ENCODE measurements around the gene GRID1.

Gene GRID1

DNA sequence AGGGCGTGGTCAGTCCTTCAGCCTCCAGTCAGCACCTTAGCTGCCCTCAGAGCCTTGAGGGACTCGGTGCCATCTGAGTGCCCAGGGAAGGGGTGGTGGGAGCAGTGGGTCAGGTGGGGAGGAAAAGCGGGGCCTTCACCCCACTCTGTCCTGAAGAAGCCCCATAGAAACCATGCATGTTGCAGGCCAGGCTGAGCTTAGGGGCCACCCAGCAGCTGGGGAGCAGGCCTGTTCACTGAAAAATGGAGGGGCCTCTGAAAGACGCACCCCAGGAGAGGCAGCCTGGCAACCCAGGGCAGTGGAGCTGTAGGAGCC lies 144.3 kb downstream of the GRID1 start:
- Histone ChIP-seq H3K4me2 (peak overlapping the region; percentile 34), H3K9ac (no peak overlapping the region), H3K4me3 (no peak overlapping the region), H3K4me1 (peaks cover 27% of the 10 kb centered on the region), H3K27ac (peak overlapping the region; percentile 30; the same call in 1 of the 2 replicates), H4K20me1 (no peaks in the 10 kb centered on the region), H3K27me3 (no peaks in the 10 kb centered on the region), H3K9me3 (no peaks in the 10 kb centered on the region), H3K36me3 (no peaks in the 10 kb centered on the region)
- no peak for TF ChIP-seq Cebpa-rat (IDR thresholded peaks at IDR 0.05)

DNA sequence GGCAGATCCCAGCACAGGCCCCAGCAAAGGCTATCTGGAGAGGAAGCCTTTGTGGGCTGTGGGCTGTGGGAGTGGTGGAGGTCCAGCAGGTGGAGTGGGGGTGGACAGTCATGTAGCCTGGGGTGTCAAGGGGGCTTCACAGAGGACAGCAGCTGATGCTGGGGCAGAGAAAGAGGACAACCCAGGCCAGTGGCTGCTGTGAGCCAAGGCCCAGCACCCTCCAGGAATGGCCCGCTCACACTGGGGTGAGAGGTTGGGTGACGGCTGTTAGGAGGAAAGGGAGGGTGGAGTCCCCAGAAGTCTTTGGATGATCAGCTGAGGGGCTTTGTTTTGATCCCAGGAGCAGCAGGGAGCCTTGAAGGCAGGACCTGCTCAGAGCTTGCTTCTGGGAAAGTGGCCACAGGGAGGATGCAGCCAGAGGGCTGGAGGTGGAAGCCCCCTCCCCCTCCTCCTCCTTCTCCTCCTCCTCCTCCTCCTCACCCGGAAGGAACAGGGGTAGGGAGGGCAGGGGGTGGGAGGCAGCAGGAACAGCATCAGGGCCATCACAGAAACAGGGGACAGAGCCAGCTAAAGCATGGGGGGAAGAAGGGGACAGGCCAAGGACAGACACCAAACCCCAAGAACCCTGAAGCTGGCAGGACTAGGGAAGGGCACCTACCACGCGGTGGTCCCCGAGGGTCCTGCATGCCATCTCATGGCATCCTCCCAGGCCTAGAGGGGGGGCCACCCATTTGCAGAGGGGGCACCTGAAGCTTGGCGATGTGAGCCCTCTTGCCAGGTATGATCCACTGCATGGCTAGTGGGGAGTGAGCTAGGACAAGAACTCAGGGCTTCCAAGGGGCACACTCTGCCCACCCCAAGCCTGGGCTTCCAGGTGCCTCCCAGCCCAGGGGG lies 144.9 kb downstream of the GRID1 start:
- peak overlapping the region; percentile 34 for H3K4me2 ChIP-seq
- no peak overlapping the region for H3K9ac ChIP-seq
- H3K27me3 ChIP-seq = no peaks in the 10 kb centered on the region
- no peak overlapping the region for H3K4me3 ChIP-seq
- no peaks in the 10 kb centered on the region for H3K9me3 ChIP-seq
- peaks cover 22% of the 10 kb centered on the region for H3K4me1 ChIP-seq
- no peak for TF ChIP-seq Cebpa-rat (IDR thresholded peaks at IDR 0.05)
- no peaks in the 10 kb centered on the region for H4K20me1 ChIP-seq
- no peaks in the 10 kb centered on the region for H3K36me3 ChIP-seq
- peak overlapping the region; percentile 30; the same call in 1 of the 2 replicates for H3K27ac ChIP-seq

DNA sequence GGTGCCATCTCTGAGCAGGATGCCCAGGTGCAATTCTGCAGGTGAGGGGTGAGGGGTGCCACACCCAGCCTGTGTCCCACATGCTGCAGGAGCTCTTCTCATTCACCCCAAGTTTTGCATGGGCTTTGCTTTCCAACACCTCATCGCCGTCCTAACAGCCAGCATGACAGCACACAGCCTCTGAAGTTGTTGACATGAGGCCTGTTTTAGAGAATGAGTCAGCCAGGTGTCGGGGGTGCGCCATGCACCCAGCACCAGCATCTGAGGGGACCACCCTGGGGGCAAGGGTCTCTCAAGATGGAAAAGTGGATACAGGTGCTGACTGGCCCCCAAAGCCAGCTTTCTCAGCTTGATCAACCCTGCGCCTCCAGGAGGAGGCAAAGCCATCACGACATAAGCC lies 146.0 kb downstream of the GRID1 start:
- H3K9ac ChIP-seq = no peak overlapping the region
- no peak for TF ChIP-seq Cebpa-rat (IDR thresholded peaks at IDR 0.05)
- H3K27ac ChIP-seq = no peak overlapping the region
- H3K27me3 ChIP-seq = no peaks in the 10 kb centered on the region
- H4K20me1 ChIP-seq = no peaks in the 10 kb centered on the region
- H3K9me3 ChIP-seq = no peaks in the 10 kb centered on the region
- no peak overlapping the region for H3K4me2 ChIP-seq
- no peaks in the 10 kb centered on the region for H3K36me3 ChIP-seq
- no peak overlapping the region for H3K4me3 ChIP-seq
- peaks cover 20% of the 10 kb centered on the region for H3K4me1 ChIP-seq

DNA sequence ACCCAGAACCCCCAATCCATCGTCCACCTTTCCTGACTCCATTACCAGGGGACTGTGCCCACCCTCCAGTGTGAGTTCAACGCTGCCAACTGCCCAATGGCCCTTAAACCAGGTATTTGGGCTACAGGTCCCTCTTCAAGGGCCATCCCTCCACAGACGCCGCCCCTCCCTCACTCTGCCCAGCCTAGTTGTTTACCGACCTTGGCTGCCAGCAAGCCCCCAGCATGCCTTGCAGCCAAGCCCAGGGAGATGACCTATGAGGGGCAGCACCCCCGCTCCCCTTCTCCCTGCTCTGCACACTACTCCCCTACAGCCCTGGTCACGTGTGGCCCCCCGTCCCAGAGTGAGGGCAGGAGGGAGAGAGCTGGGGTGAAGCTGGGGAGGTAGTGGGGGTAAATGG lies 147.3 kb downstream of the GRID1 start:
- H3K4me1 ChIP-seq = peaks cover 20% of the 10 kb centered on the region
- no peak overlapping the region for H3K27ac ChIP-seq
- H3K27me3 ChIP-seq = no peaks in the 10 kb centered on the region
- no peaks in the 10 kb centered on the region for H3K36me3 ChIP-seq
- TF ChIP-seq Cebpa-rat (IDR thresholded peaks at IDR 0.05) = no peak
- H3K9me3 ChIP-seq = no peaks in the 10 kb centered on the region
- H3K9ac ChIP-seq = no peak overlapping the region
- H4K20me1 ChIP-seq = no peaks in the 10 kb centered on the region
- no peak overlapping the region for H3K4me3 ChIP-seq
- H3K4me2 ChIP-seq = no peak overlapping the region

DNA sequence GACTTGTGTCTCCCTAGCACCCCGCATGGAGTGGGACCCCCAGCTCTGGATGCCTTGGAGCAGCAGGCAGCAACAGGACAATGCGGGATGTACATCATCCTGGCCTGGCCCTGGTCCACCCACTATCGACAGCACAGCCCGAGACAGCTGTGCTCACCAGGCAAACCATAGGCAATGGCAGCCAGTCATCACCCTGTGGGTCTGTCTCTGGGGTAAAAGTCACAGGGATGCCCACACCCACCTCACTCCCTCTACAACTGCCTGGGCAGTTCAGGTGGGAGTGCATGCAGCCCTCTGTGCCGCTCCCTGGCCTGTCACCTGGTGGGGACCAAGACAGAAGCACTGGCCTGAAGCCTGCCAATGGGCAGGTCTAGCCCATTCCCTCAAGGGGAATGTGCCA lies 147.8 kb downstream of the GRID1 start:
- Histone ChIP-seq H3K4me1 (peaks cover 20% of the 10 kb centered on the region), H3K4me2 (no peak overlapping the region), H3K36me3 (no peaks in the 10 kb centered on the region), H3K27me3 (no peaks in the 10 kb centered on the region), H3K4me3 (no peak overlapping the region), H3K9me3 (no peaks in the 10 kb centered on the region), H3K9ac (no peak overlapping the region), H3K27ac (no peak overlapping the region), H4K20me1 (no peaks in the 10 kb centered on the region)
- TF ChIP-seq Cebpa-rat (IDR thresholded peaks at IDR 0.05) = no peak

DNA sequence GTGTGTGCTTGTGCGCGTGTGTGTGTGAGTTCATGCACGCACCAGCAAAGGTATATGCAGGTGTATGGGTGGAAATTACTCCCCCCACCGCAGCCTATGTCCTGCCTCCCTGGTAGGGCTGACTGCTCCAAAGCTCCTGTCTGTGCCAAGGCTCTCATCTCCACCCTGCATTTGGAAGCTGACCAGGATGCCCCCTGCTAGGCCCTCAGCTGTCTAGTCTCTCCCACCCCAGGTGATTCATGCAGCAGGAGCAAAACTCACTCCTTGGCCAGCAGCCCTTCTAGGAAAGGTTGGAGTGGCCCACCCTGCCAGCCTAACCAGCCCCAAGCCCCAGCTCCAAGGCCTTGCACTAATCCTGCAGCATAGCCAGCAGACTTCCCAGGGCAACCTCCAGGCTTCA lies 148.4 kb downstream of the GRID1 start:
- Histone ChIP-seq H3K27me3 (no peaks in the 10 kb centered on the region), H3K4me2 (no peak overlapping the region), H3K4me1 (peaks cover 20% of the 10 kb centered on the region), H3K9ac (no peak overlapping the region), H3K36me3 (no peaks in the 10 kb centered on the region), H4K20me1 (no peaks in the 10 kb centered on the region), H3K27ac (no peak overlapping the region), H3K4me3 (no peak overlapping the region), H3K9me3 (no peaks in the 10 kb centered on the region)
- no peak for TF ChIP-seq Cebpa-rat (IDR thresholded peaks at IDR 0.05)

DNA sequence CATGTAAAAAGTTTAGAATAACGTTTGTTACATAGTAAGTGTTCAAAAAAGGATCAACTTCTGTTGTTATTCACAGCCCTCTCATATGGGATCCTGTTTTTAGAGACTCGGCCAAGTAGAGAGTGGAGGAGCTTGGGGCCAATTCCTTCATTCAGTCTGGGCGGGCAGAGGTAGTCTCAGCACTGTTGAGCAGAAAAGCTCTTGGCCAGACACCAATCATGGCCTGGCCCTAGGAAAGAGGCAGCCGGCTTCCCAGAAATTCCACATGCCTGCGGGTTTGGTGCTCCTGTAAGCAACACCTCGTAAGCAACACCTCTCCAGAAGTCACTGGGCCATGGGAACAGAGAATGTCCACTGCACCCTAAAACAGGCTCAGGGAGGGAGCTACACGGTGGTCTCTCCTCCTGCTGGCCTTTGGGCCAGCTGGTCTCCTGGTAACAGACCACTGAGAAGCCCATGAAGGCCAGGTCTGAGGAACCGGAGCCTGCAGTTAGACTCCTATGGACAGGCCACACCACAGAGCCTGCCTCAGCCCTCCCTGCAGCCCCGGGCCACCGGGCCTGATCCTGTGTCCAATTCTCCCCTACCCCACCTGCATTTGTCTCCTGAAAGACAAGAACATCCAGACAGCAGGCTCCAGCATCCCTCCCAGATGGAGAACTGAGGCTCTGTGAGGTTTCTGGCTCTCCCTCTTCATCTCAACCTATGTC lies 149.1 kb downstream of the GRID1 start:
- no peaks in the 10 kb centered on the region for H3K27me3 ChIP-seq
- no peak overlapping the region for H3K4me2 ChIP-seq
- no peaks in the 10 kb centered on the region for H4K20me1 ChIP-seq
- no peak overlapping the region for H3K9ac ChIP-seq
- no peaks in the 10 kb centered on the region for H3K36me3 ChIP-seq
- H3K4me1 ChIP-seq = peaks cover 14% of the 10 kb centered on the region
- no peak for TF ChIP-seq Cebpa-rat (IDR thresholded peaks at IDR 0.05)
- H3K27ac ChIP-seq = no peak overlapping the region
- no peak overlapping the region for H3K4me3 ChIP-seq
- no peaks in the 10 kb centered on the region for H3K9me3 ChIP-seq

DNA sequence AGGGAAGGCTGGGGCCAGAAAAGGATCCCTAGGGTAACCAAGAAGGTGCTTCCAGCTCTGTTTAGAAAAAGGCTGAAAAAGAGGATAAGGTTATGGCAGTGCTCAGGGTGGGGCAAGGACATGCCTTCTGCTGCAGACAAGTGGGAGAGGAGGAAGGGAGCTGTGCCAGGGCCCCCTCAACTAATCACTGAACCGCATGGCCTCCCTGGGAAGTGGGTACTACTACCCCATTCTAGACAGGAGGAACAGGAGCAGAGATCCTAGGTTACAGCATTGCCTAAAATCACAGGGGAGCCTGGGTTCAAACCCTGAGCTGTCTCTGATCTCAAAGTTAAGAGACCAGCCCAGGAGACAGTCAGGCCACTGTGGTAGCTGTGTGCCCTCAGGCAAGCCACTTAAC lies 149.7 kb downstream of the GRID1 start:
- Histone ChIP-seq H3K36me3 (no peaks in the 10 kb centered on the region), H3K4me3 (no peak overlapping the region), H3K27ac (no peak overlapping the region), H4K20me1 (no peaks in the 10 kb centered on the region), H3K27me3 (no peaks in the 10 kb centered on the region), H3K9ac (no peak overlapping the region), H3K4me1 (peaks cover 7% of the 10 kb centered on the region), H3K9me3 (no peaks in the 10 kb centered on the region), H3K4me2 (no peak overlapping the region)
- no peak for TF ChIP-seq Cebpa-rat (IDR thresholded peaks at IDR 0.05)

DNA sequence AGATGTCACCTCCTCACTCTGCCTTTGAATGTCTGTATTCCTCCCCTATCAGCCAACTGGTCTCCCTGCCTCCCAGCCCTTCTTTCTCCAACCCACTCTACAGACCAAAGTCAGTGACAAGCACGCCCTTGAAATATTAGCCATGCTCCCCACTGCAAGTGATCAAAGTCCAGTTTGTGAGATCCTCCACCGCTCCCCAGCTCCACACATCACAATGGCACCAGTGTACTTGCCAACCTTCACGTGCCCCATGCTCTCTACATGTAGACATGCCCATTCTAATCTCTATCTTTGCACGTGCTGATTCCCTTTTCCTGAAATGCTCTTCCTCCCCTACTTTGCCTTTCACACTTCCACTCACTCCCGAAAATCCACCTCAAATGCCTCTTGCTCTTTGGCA lies 150.9 kb downstream of the GRID1 start:
- Histone ChIP-seq H3K27me3 (no peaks in the 10 kb centered on the region), H4K20me1 (no peaks in the 10 kb centered on the region)
- TF ChIP-seq Cebpa-rat (IDR thresholded peaks at IDR 0.05) = no peak

DNA sequence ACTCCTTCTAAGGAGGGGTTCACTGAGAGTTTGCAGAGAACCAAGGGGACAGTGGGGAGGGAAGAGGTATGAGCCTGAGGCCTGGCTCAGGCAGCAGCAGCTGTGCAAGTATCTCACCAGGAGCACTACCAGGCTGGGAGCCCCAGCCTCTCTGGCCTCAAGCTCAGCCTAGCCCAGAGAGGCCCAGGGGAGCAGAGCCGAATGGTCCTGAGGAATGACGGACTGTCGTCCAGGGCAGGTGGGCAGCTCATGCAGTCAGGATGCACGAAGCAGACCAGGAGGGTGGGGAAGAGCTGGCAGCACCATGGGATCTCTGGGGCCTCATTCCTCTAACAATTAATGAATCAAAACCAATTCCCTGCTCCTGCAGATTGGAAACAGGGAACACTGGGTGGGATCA lies 151.5 kb downstream of the GRID1 start:
- no peaks in the 10 kb centered on the region for H4K20me1 ChIP-seq
- no peaks in the 10 kb centered on the region for H3K27me3 ChIP-seq
- H3K27ac ChIP-seq = no peak overlapping the region
- TF ChIP-seq Cebpa-rat (IDR thresholded peaks at IDR 0.05) = no peak
- no peaks in the 10 kb centered on the region for H3K9me3 ChIP-seq
- H3K4me1 ChIP-seq = no peaks in the 10 kb centered on the region
- H3K4me2 ChIP-seq = no peak overlapping the region
- H3K4me3 ChIP-seq = no peak overlapping the region
- no peaks in the 10 kb centered on the region for H3K36me3 ChIP-seq
- H3K9ac ChIP-seq = no peak overlapping the region

More for the DNA sequence above, 150.9 kb downstream of the GRID1 start:
- H3K4me1 ChIP-seq = no peaks in the 10 kb centered on the region
- H3K4me3 ChIP-seq = no peak overlapping the region
- no peak overlapping the region for H3K27ac ChIP-seq
- no peak overlapping the region for H3K9ac ChIP-seq
- no peaks in the 10 kb centered on the region for H3K36me3 ChIP-seq
- H3K4me2 ChIP-seq = no peak overlapping the region
- H3K9me3 ChIP-seq = no peaks in the 10 kb centered on the region

Data from BLaER1 (cell line).